BE2C (cell line): Measurements from ENCODE around the gene CAPN5.

Experiments used
- DNase-seq: peaks from one replicate; pipeline ENCODE4 v3.0.0-alpha.2; 2020
- H3K27me3 ChIP-seq: fragments of 250-450 bp; sonication (Bioruptor Pico); 2 replicates; pipeline ENCODE4 v1.5.1; 2020; ENCODE audit warnings: mild to moderate bottlenecking
- H3K36me3 ChIP-seq: fragments of 250-450 bp; sonication (Bioruptor Pico); 2 replicates; pipeline ENCODE4 v1.5.1; 2020; ENCODE audit warnings: mild to moderate bottlenecking
- H3K4me1 ChIP-seq: fragments of 250-450 bp; sonication (Bioruptor Pico); 2 replicates; pipeline ENCODE4 v1.5.1; 2020
- H3K4me3 ChIP-seq: 2 replicates; pipeline ENCODE4 v1.5.1; 2011; ENCODE audit warnings: low read depth, low read length
- H3K9me3 ChIP-seq: fragments of 250-450 bp; sonication (Bioruptor Pico); 2 replicates; pipeline ENCODE4 v1.5.1; 2020
- TF ChIP-seq, protein P1 (sequence below): IDR thresholded peaks from 2 replicates; pipeline ENCODE4 v1.5.1; 2012; ENCODE audit warnings: mild to moderate bottlenecking, low read depth, low read length

CAPN5 gene

DNA sequence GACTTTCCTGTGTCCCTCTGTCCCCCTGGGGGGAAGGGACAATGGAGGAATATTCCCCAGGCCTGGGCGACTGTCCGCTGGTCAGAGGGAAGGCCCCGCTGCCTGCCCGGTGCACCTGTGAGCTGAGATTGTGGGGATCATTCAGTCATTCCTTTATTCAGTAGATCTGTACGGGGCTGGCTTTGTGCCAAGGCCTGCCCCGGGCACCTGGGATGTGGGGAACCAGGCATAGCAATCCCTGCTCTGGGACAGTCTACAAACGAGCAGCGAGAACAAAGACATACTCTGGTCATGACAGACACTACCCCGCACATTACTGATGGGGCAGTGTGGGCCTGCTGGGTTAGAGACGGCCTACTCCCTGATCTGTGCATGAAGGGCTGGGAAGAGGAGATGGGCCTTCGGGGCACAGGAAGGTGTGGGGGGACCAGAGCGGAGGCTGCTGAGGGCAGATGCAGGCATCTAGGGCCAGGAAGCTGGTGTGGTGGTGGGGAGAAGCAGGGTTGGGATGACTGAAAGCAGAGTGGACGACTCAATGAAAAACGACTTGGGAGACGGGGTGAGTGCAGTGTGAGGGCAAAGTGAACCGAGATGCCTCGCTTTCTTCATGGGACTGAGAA, 59.5 kb downstream of the CAPN5 start:
- DNase-seq, result peak; percentile 46
- Histone ChIP-seq H3K4me3 (no peak overlapping the region), H3K27me3 (no peaks in the 10 kb centered on the region), H3K36me3 (no peaks in the 10 kb centered on the region), H3K9me3 (no peaks in the 10 kb centered on the region), H3K4me1 (peaks cover 12% of the 10 kb centered on the region)
- TF ChIP-seq, protein P1, sequence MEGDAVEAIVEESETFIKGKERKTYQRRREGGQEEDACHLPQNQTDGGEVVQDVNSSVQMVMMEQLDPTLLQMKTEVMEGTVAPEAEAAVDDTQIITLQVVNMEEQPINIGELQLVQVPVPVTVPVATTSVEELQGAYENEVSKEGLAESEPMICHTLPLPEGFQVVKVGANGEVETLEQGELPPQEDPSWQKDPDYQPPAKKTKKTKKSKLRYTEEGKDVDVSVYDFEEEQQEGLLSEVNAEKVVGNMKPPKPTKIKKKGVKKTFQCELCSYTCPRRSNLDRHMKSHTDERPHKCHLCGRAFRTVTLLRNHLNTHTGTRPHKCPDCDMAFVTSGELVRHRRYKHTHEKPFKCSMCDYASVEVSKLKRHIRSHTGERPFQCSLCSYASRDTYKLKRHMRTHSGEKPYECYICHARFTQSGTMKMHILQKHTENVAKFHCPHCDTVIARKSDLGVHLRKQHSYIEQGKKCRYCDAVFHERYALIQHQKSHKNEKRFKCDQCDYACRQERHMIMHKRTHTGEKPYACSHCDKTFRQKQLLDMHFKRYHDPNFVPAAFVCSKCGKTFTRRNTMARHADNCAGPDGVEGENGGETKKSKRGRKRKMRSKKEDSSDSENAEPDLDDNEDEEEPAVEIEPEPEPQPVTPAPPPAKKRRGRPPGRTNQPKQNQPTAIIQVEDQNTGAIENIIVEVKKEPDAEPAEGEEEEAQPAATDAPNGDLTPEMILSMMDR, result no peak

DNA sequence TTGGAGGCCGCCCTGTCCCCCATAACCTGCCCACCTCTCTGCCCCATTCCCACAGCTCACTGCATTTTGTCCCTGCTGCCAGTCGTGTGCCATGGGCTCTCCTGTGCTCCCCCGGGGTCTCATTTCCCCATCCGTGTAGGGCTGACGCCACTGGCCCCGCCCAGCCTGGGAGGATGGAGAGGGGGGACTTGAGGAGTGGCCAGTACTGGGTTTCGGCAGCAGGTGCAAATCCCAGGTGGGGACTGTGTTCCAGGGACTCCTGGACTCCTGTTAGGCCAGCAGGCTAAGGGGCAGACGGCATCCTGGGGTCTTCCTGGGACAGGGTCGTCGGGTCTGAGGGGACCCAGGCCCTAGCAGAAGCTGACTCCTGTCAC, 60.1 kb downstream of the CAPN5 start:
- H3K9me3 ChIP-seq, result no peaks in the 10 kb centered on the region
- H3K4me3 ChIP-seq, result no peak overlapping the region
- H3K4me1 ChIP-seq, result peaks cover 14% of the 10 kb centered on the region
- TF ChIP-seq, protein P1, result no peak
- H3K36me3 ChIP-seq, result no peaks in the 10 kb centered on the region
- DNase-seq, result no peak
- H3K27me3 ChIP-seq, result no peaks in the 10 kb centered on the region

DNA sequence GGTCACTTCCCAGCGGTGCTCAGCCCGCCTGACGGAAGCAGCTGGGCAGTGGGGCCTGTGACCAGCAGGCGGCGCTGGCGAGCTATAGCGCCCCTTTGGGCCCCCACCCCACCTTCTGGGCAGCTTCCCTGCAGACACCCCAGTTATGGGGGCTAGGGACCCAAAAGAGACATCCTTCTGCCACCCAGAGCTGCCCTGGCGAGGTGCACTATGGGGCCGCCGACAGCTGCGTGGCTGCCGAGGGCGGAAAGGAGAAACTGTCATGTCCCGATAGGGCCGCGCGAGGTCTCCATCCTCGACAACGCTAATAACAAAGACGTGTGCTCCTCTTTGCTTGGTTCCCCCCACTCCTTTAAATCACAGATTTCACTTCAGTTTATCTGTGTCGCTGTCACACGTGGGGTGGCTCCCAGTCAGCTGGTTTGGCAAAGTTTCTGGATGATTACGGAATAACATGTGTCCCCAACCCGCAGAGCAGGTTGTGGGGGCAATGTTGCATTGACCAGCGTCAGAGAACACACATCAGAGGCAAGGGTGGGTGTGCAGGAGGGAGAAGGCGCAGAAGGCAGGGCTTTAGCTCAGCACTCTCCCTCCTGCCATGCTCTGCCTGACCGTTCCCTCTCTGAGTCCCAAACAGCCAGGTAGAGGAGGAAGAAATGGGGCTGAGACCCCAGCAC, 60.6 kb downstream of the CAPN5 start:
- H3K9me3 ChIP-seq, result no peaks in the 10 kb centered on the region
- TF ChIP-seq, protein P1, result peak; percentile 74
- no peak overlapping the region for H3K4me3 ChIP-seq
- H3K27me3 ChIP-seq, result no peaks in the 10 kb centered on the region
- peaks cover 14% of the 10 kb centered on the region for H3K4me1 ChIP-seq
- H3K36me3 ChIP-seq, result no peaks in the 10 kb centered on the region
- DNase-seq, result peak; percentile 38

DNA sequence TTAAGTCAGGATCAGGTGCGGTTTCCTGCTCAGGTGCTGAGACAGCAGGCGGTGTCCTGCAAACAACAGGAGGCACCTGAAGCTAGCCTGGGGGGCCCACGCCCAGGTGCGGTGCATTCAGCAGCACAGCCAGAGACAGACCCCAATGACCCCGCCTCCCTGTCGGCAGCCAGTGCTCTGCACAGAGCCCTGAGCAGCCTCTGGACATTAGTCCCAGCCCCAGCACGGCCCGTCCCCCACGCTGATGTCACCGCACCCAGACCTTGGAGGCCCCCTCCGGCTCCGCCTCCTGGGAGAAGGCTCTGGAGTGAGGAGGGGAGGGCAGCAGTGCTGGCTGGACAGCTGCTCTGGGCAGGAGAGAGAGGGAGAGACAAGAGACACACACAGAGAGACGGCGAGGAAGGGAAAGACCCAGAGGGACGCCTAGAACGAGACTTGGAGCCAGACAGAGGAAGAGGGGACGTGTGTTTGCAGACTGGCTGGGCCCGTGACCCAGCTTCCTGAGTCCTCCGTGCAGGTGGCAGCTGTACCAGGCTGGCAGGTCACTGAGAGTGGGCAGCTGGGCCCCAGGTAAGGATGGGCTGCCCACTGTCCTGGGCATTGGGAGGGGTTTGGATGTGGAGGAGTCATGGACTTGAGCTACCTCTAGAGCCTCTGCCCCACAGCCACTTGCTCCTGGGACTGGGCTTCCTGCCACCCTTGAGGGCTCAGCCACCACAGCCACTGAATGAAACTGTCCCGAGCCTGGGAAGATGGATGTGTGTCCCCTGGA, 61.3 kb downstream of the CAPN5 start, which contains the start of gene MYO7A:
TSS of gene MYO7A (plus strand) at position 327 of the 772 bp plus-strand sequence. CDS start 2,389 bp downstream, outside the sequence.
- TF ChIP-seq, protein P1, result no peak
- H3K4me1 ChIP-seq, result peaks cover 14% of the 10 kb centered on the region
- H3K9me3 ChIP-seq, result no peaks in the 10 kb centered on the region
- no peaks in the 10 kb centered on the region for H3K27me3 ChIP-seq
- peak; percentile 93 for DNase-seq
- peak within 1 kb of the TSS; percentile 32 for H3K4me3 ChIP-seq
- H3K36me3 ChIP-seq, result no peaks in the 10 kb centered on the region

DNA sequence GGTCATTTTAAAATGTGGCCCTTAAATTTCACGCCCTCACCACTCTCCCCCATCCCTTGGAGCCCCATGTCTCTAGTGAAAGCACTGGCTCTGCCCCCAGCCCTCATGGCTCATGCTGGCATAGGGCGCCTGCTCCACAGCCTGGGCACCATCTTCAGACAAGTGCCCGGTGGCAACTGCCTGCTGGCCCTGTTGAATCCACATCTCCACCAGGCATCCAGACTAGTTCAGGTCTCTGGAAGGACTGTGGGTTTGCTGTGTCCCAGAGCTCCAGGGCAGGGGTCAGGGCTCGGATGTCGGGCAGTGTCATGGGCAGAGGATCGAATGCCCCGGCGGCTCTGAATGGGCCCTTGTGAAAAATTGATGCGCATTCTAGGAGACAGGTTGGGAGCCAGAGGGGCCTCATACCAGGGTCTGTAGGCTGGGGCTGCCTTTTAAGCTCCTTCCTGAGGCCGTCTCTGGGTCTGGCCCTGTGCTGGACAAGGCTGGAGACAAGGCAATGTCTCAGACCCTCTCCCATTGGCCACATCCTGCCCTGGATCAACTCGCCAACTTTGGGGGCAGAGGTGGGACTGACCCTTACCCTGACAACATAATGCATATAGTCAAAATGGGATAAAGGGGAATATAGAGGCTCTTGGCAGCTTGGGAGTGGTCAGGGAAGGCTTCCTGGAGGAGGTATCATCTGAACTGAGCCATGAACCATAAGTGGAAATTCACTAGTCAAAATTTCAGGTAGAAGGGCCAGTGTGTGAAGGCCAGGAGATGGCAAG, 62.5 kb downstream of the CAPN5 start:
- Histone ChIP-seq H3K4me1 (peaks cover 14% of the 10 kb centered on the region), H3K9me3 (no peaks in the 10 kb centered on the region), H3K4me3 (no peak overlapping the region), H3K36me3 (no peaks in the 10 kb centered on the region), H3K27me3 (no peaks in the 10 kb centered on the region)
- DNase-seq, result no peak
- TF ChIP-seq, protein P1, result no peak
